Activated T-helper 17 cell treated with anti-CD3 and anti-CD28 coated beads, Interleukin-2, amount 50 U/mL, for 72 hours (primary cell): ENCODE data around the gene MB. TPM values are rescaled to one million over a fixed set of nuclear protein-coding genes. Genes with fewer than 3 reads are reported as not detected.
"Not testable (repeated sequence)": the region's sequence is repeated elsewhere in the genome, so short reads cannot be mapped to it uniquely, and the experiment has no call there.

Source experiments
- ATAC-seq: fragments of 150-1000 bp; cut with Tn5 transposase; replicated peaks from 2 replicates; pipeline ENCODE4 v1.10.0; 2021; ENCODE audit warnings: mild to moderate bottlenecking, moderate library complexity
- H3K27ac Mint-ChIP-seq: one replicate; pipeline ENCODE4 v1.8.0; 2022; ENCODE audit warnings: mixed read lengths
- H3K27me3 Mint-ChIP-seq: one replicate; pipeline ENCODE4 v1.8.0; 2022; ENCODE audit warnings: mixed read lengths
- H3K36me3 Mint-ChIP-seq: one replicate; pipeline ENCODE4 v1.8.0; 2022; ENCODE audit warnings: low read depth, mild to moderate bottlenecking, mixed read lengths
- H3K4me1 Mint-ChIP-seq: one replicate; pipeline ENCODE4 v1.8.0; 2022; ENCODE audit warnings: mixed read lengths
- H3K4me3 Mint-ChIP-seq: one replicate; pipeline ENCODE4 v1.8.0; 2022; ENCODE audit warnings: mild to moderate bottlenecking, mixed read lengths
- H3K9me3 Mint-ChIP-seq: one replicate; pipeline ENCODE4 v1.8.0; 2022; ENCODE audit warnings: mixed read lengths
- total RNA-seq, 2 donors: library from RNA; stranded (reverse); gene quantifications; one replicate each; pipeline ENCODE4 v1.2.3, GENCODE V29; 2022

MB gene
- total RNA-seq, 2 donors from 2014 or later, result 0.50 TPM; not detected in 1

- Mint-ChIP-seq H3K4me1 (peaks cover 16% of the 10 kb centered on the region), H3K27ac (peak overlapping the region; percentile 86), H3K9me3 (peaks cover 3% of the 10 kb centered on the region), H3K36me3 (no peaks in the 10 kb centered on the region), H3K27me3 (no peaks in the 10 kb centered on the region), H3K4me3 (peak overlapping the region; percentile 67)
- ATAC-seq, result no peak
These were observed 13.3 kb upstream of the MB start for GRCh38 chr22:35630387-35630793.

DNA sequence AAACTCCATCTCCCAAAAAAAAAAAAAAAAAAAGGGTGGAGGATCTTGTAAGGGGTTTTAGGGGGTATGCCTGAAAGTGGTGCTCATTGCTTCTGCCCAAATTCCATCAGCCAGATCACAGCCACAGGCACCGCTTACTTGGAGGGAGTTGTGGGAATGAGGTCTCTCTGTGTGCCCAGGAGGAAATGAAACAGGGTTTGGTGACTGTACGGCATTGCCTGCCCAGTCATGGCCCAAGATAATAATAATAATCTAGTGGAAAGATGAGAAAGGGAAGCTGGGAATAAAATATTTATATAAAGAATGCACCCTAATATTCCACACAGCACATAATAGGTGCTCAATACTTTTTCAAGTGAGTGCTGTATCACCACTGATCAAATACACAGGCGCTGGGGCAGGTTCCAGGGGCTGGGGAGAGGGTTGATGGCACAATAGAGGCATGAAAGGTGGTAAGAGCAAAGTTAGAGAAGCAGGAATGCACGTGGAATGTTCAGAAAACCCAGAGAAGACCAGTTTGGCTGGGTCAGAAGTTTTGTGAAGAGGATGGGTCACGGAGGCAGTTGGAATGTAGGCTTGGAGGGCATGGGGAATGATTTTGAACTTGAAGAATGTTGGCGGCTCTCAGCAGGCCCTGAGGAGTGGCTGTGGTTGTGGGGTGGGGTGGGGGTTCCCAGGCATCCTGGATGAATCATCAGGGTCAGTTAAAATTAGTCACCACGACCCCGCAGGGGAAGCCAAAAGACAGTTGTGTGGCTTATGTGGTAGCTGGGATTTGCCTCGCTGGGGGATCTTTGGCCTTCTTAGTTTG lies 12.5 kb upstream of the MB start:
- Mint-ChIP-seq H3K27ac (peak overlapping the region; percentile 86), H3K36me3 (no peaks in the 10 kb centered on the region), H3K4me3 (peak overlapping the region; percentile 67), H3K27me3 (peaks cover 2% of the 10 kb centered on the region), H3K9me3 (peaks cover 3% of the 10 kb centered on the region), H3K4me1 (peaks cover 12% of the 10 kb centered on the region)
- peak; percentile 78 for ATAC-seq

DNA sequence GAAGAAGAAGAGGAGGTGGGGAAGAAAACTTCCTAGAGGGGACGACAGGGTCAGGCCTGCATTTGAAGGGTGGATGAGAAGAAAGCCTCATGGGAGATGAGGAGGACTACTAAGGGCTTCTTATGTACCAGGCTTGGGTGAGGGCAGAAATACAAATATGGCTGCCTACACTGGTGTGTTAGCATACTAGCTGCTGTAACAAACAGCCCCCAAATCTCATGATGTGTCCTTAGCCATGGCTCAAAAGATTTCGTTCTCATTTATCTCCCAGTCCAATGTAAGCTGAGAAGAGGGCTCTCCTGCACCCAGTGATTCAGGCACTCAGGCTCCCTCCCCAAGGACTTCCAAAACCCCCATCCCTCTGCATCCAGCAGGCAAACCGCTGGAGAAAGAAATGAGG lies 11.6 kb upstream of the MB start:
- H3K9me3 Mint-ChIP-seq, result peaks cover 3% of the 10 kb centered on the region
- H3K27me3 Mint-ChIP-seq, result peaks cover 8% of the 10 kb centered on the region
- H3K4me1 Mint-ChIP-seq, result peaks cover 12% of the 10 kb centered on the region
- peak overlapping the region; percentile 64 for H3K27ac Mint-ChIP-seq
- H3K36me3 Mint-ChIP-seq, result no peaks in the 10 kb centered on the region
- peak overlapping the region; percentile 11 for H3K4me3 Mint-ChIP-seq
- no peak for ATAC-seq

DNA sequence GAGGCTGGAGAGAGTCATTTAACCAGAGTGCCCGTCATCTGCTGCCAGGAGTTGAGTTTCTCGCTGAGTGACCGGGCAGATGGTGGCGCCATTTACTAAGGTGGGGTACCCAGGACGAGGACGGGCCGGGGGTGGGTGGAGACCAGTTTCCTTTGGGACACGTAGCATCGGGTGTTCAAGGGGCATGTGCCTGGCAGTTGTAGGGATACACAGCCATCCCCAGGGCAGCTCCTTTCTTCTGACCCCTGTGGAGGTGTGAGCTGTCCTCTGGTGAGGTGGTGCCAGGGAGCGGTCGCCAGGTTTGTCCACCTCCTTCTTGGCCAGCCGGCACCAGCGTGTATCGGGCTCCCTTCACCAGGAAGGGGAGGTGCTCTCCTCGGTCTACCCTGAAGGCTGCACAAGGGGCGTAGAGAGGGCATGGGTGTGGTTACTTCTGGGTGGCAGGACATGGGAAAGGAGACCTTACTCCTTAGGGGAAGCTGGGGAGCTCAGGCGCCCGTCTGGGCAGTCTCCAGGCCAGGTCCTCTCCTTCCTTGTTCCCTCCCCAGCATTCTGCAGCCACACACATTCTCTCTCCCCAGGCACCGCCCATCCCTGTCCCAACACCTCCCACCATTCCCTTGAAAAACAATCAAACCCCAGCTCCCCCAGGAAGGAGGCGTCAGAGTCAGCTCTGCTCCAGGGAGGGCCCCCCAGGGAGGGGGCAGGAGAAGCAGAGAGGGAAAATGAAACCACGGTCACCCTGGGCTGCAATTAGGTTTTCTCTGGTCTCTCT lies 10.3 kb upstream of the MB start:
- H3K4me1 Mint-ChIP-seq, result peaks cover 17% of the 10 kb centered on the region
- peaks cover 3% of the 10 kb centered on the region for H3K9me3 Mint-ChIP-seq
- peaks cover 8% of the 10 kb centered on the region for H3K27me3 Mint-ChIP-seq
- peak overlapping the region; percentile 80 for H3K4me3 Mint-ChIP-seq
- ATAC-seq, result peak; percentile 63
- H3K27ac Mint-ChIP-seq, result peak overlapping the region; percentile 63
- H3K36me3 Mint-ChIP-seq, result no peaks in the 10 kb centered on the region

DNA sequence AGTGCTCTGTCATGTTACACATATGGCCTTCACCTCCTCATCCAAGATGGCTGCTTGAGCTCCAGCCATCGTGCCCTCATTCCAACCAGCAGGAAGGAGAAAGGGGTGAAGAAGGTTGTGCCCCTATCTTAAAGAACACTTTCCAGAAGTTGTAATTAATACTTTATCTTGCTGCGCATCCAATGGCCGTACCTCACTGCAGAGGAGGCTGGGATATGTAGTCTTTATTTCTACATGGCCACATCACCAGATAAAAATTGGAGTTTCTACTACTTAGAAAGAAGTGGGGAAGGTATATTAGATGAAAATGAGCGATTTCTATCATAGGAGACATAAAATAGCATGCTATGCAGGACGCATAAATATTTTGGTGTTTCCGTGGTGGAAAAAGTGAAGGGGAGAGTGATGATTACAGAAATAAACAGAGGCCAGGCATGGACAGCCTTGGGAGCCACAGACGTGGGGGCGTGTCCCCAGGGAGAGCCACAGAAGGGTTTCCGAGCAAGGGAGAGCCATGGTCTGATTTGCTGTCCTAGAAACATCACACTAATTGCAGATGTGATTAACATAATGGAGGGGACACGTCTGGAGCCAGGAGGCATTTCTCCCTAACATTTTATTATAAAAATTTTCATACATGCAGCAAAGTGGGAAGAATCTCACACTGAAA lies 8.8 kb upstream of the MB start:
- H3K36me3 Mint-ChIP-seq, result no peaks in the 10 kb centered on the region
- ATAC-seq, result no peak
- H3K27ac Mint-ChIP-seq, result no peak overlapping the region
- peaks cover 17% of the 10 kb centered on the region for H3K4me1 Mint-ChIP-seq
- peaks cover 3% of the 10 kb centered on the region for H3K9me3 Mint-ChIP-seq
- peaks cover 8% of the 10 kb centered on the region for H3K27me3 Mint-ChIP-seq
- H3K4me3 Mint-ChIP-seq, result no peak overlapping the region

- Mint-ChIP-seq H3K9me3 (peaks cover under 1% of the 10 kb centered on the region), H3K36me3 (no peaks in the 10 kb centered on the region), H3K4me3 (no peak overlapping the region), H3K4me1 (peaks cover 12% of the 10 kb centered on the region), H3K27me3 (peaks cover 8% of the 10 kb centered on the region), H3K27ac (no peak overlapping the region)
- ATAC-seq, result no peak
These were observed 7.4 kb upstream of the MB start for GRCh38 chr22:35624547-35624946.

DNA sequence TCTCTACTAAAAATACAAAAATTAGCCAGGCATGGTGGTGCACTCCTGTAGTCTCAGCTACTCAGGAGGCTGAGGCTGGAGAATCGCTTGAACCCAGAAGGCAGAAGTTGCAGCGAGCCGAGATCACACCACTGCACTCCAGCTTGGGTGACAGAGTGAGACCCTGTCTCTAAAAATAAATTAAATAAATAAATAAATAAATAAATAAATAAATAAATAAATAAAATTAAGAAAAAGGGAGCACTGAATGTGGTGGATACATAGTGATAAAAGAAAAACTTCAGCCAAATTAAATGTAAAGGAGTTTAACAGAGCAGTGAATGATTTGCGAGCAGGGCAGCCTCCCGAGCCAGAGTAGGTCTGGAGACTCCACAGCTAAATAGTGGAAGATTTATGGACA lies 6.8 kb upstream of the MB start:
- H3K4me3 Mint-ChIP-seq, H3K27me3 Mint-ChIP-seq, H3K36me3 Mint-ChIP-seq, H3K9me3 Mint-ChIP-seq, ATAC-seq, H3K27ac Mint-ChIP-seq, H3K4me1 Mint-ChIP-seq: not testable (repeated sequence)

GRCh38 chr22:35622191-35622913 lies 5.2 kb upstream of the MB start:
- Mint-ChIP-seq H3K4me3 (no peak overlapping the region), H3K27ac (no peak overlapping the region), H3K9me3 (no peaks in the 10 kb centered on the region), H3K27me3 (peaks cover 8% of the 10 kb centered on the region), H3K4me1 (peaks cover 5% of the 10 kb centered on the region), H3K36me3 (no peaks in the 10 kb centered on the region)
- ATAC-seq, result no peak

DNA sequence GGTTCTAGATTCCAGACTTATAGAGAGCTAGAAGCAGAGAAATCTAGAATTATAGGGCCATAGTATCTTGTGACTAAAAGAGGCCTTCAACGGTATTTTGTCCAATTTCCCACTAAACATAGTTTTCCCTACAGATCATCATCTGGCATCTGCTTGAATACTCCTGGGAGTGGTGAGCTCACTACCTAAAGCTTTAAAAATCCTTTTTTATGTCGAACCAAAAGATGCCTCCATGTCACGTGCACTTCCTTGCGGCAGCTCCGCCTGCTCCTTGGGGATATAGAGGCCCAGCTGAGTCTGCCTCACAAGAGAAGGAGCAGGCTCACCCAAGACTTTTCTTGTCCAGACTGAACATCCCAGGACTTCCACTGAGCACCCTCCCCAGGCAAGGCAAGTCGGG lies 4.3 kb upstream of the MB start:
- no peaks in the 10 kb centered on the region for H3K9me3 Mint-ChIP-seq
- no peaks in the 10 kb centered on the region for H3K36me3 Mint-ChIP-seq
- peaks cover 8% of the 10 kb centered on the region for H3K27me3 Mint-ChIP-seq
- H3K4me1 Mint-ChIP-seq, result peaks cover 5% of the 10 kb centered on the region
- ATAC-seq, result no peak
- no peak overlapping the region for H3K27ac Mint-ChIP-seq
- no peak overlapping the region for H3K4me3 Mint-ChIP-seq

DNA sequence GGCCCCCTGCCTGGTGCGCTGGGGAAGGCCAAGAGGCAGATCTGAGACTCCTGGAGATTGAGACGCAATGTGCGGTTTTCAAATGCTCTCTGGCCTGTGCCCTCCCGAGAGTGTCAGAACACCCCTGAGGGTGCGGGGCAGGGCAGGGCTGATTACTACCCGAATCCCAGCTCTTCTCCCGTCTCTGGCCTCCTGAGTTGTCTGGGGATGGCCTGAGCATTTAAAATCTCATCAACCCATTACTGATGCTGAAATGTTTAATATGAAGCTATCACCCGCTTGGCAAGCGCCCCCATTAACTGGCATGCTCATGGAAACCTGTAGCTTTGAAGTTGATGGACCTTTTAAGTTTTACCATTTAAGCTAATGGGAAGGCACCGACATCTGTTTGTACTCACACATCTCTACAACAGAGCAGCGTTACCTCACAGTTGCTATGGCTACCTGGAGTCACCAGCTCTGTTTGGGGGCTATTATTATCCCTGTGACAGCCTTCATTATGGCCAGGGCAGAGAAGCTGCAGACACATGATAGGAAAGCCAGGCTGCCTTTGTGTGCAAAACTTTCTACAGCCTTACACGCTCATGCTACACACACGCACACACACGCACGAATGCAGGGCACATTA lies 3.6 kb upstream of the MB start:
- no peaks in the 10 kb centered on the region for H3K36me3 Mint-ChIP-seq
- peaks cover 5% of the 10 kb centered on the region for H3K4me1 Mint-ChIP-seq
- no peak for ATAC-seq
- H3K27ac Mint-ChIP-seq, result no peak overlapping the region
- peaks cover 8% of the 10 kb centered on the region for H3K27me3 Mint-ChIP-seq
- H3K9me3 Mint-ChIP-seq, result no peaks in the 10 kb centered on the region
- no peak overlapping the region for H3K4me3 Mint-ChIP-seq

DNA sequence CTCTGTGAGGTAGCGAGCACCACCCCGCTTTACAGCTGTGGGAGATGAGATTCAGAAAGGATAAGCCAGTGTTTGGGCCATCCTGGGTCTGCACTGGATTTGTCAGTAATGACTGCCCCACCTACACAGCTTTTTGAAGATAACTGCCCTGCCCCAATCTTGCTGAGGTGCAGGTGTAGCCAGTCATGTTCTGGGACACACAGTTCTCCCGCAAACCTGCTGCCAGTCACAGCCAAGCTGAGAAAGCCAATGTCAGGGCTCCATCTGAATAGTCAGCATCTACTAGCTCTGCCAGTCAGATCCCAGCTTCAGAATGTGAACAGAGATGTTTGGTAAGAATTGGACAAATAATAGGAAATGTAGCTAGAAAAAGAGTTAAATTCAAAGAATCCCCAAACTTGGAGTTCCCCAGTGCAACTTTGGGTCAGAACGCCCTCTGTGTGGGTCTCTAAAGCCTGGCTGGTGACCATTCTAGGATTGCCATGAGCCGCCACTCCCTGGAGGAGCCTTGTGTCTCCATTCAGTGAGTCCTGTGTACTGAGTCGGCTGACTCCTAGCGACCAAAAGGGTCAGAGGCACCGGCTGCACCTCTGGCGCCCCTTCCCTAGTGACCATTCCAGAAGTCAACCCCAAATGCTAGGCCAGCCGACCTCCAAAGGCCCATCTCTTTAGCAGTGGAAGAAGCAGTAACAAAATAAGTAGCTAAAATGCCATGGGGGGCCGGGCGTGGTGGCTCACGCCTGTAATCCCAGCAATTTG lies 2.4 kb upstream of the MB start:
- no peak overlapping the region for H3K27ac Mint-ChIP-seq
- no peaks in the 10 kb centered on the region for H3K36me3 Mint-ChIP-seq
- H3K4me1 Mint-ChIP-seq, result peaks cover 5% of the 10 kb centered on the region
- no peak overlapping the region for H3K4me3 Mint-ChIP-seq
- no peaks in the 10 kb centered on the region for H3K9me3 Mint-ChIP-seq
- ATAC-seq, result no peak
- H3K27me3 Mint-ChIP-seq, result peaks cover 5% of the 10 kb centered on the region

- H3K27me3 Mint-ChIP-seq, result no peaks in the 10 kb centered on the region
- H3K4me3 Mint-ChIP-seq, result no peak overlapping the region
- H3K36me3 Mint-ChIP-seq, result no peaks in the 10 kb centered on the region
- H3K27ac Mint-ChIP-seq, result no peak overlapping the region
- H3K9me3 Mint-ChIP-seq, result no peaks in the 10 kb centered on the region
- ATAC-seq, result no peak
- H3K4me1 Mint-ChIP-seq, result peaks cover 5% of the 10 kb centered on the region
These were observed 1.5 kb upstream of the MB start for GRCh38 chr22:35618427-35619223.

DNA sequence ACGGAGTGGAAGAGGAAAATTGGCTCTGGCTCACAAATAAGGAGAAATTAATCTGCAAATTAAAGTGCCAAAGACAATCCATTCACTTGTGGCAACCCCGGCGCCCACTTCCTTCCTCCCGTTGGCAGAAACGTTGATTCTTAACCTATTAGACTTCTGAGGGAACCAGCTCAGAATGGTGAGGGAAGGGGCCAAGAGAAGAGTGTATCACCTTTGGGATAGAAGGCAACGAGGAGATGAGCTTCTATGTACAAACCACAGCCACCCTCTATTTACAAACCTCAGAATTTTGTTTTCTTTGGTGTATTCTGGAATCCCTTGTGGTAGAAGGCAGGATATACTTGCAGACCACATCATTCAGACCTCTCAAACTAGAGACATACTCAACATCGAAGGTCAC lies 1.1 kb downstream of the MB start:
- no peaks in the 10 kb centered on the region for H3K9me3 Mint-ChIP-seq
- H3K36me3 Mint-ChIP-seq, result no peaks in the 10 kb centered on the region
- no peak overlapping the region for H3K4me3 Mint-ChIP-seq
- H3K27ac Mint-ChIP-seq, result no peak overlapping the region
- ATAC-seq, result no peak
- no peaks in the 10 kb centered on the region for H3K27me3 Mint-ChIP-seq
- peaks cover 4% of the 10 kb centered on the region for H3K4me1 Mint-ChIP-seq
